Chondrocyte (in vitro differentiated cells): ENCODE results near the gene LRRC63. TPM values are rescaled to one million over a fixed set of nuclear protein-coding genes. Genes with fewer than 3 reads are reported as not detected.

Experiments used
- DNase-seq: peaks from one replicate; pipeline ENCODE4 v3.0.0; 2021; ENCODE audit warnings: mixed read lengths, low spot score
- H3K27ac Mint-ChIP-seq: one replicate; pipeline ENCODE4 v1.8.0; 2021; ENCODE audit warnings: mild to moderate bottlenecking, moderate library complexity, mixed read lengths; ENCODE audit not compliant: unreplicated experiment
- H3K27me3 Mint-ChIP-seq: 2 replicates; pipeline ENCODE4 v1.8.0; 2021; ENCODE audit warnings: low read depth, mixed read lengths
- H3K36me3 Mint-ChIP-seq: 2 replicates; pipeline ENCODE4 v1.8.0; 2021; ENCODE audit warnings: low read depth, mixed read lengths
- H3K4me1 Mint-ChIP-seq: 2 replicates; pipeline ENCODE4 v1.8.0; 2021; ENCODE audit warnings: low read depth, mild to moderate bottlenecking, mixed read lengths
- H3K4me3 Mint-ChIP-seq: one replicate; pipeline ENCODE4 v1.8.0; 2021; ENCODE audit warnings: mild to moderate bottlenecking, moderate library complexity, mixed read lengths; ENCODE audit not compliant: unreplicated experiment
- H3K9me3 Mint-ChIP-seq: 2 replicates; pipeline ENCODE4 v1.8.0; 2021; ENCODE audit warnings: low read depth, mixed read lengths
- CTCF ChIP-seq: fragments of 200-600 bp; sonication (generic); IDR thresholded peaks from 2 replicates; pipeline ENCODE4 v1.5.0; 2021; ENCODE audit warnings: antibody characterized with exemption, mild to moderate bottlenecking, moderate library complexity
- total RNA-seq: library from RNA; stranded (reverse); gene quantifications from 3 replicates; pipeline ENCODE4 v1.2.1, GENCODE V29; 2021

LRRC63 gene
- total RNA-seq, 1 donor from 2014 or later: 0.15 TPM

- Mint-ChIP-seq H3K4me3 (no peak overlapping the region), H3K27me3 (no peaks in the 10 kb centered on the region), H3K36me3 (peaks cover 6% of the 10 kb centered on the region), H3K9me3 (peaks cover 13% of the 10 kb centered on the region), H3K4me1 (no peaks in the 10 kb centered on the region), H3K27ac (no peak overlapping the region)
- no peak for DNase-seq
- no peak for TF ChIP-seq CTCF
Observed at GRCh38 chr13:46310066-46310465, 98.3 kb downstream of the LRRC63 start.

GRCh38 chr13:46311217-46311616 lies 99.5 kb downstream of the LRRC63 start:
- Mint-ChIP-seq H3K4me1 (no peaks in the 10 kb centered on the region), H3K27ac (no peak overlapping the region), H3K27me3 (no peaks in the 10 kb centered on the region), H3K9me3 (peaks cover 13% of the 10 kb centered on the region), H3K36me3 (peaks cover 8% of the 10 kb centered on the region), H3K4me3 (no peak overlapping the region)
- TF ChIP-seq CTCF: no peak
- DNase-seq: no peak

- peaks cover 13% of the 10 kb centered on the region for H3K9me3 Mint-ChIP-seq
- no peak for TF ChIP-seq CTCF
- no peak overlapping the region for H3K4me3 Mint-ChIP-seq
- H3K27me3 Mint-ChIP-seq: no peaks in the 10 kb centered on the region
- no peak overlapping the region for H3K27ac Mint-ChIP-seq
- peaks cover 8% of the 10 kb centered on the region for H3K36me3 Mint-ChIP-seq
- no peaks in the 10 kb centered on the region for H3K4me1 Mint-ChIP-seq
- DNase-seq: no peak
Observed at GRCh38 chr13:46313024-46313423, 101.3 kb downstream of the LRRC63 start.

- TF ChIP-seq CTCF: no peak
- Mint-ChIP-seq H3K4me1 (no peaks in the 10 kb centered on the region), H3K27ac (no peak overlapping the region), H3K36me3 (peaks cover 8% of the 10 kb centered on the region), H3K9me3 (peaks cover 13% of the 10 kb centered on the region), H3K4me3 (no peak overlapping the region), H3K27me3 (peaks cover 2% of the 10 kb centered on the region)
- DNase-seq: no peak
Observed at GRCh38 chr13:46313432-46314257, 101.9 kb downstream of the LRRC63 start.

GRCh38 chr13:46314587-46314986 lies 102.9 kb downstream of the LRRC63 start:
- no peak for DNase-seq
- Mint-ChIP-seq H3K36me3 (peaks cover 8% of the 10 kb centered on the region), H3K4me1 (no peaks in the 10 kb centered on the region), H3K4me3 (no peak overlapping the region), H3K9me3 (peaks cover 13% of the 10 kb centered on the region), H3K27ac (no peak overlapping the region), H3K27me3 (peaks cover 2% of the 10 kb centered on the region)
- TF ChIP-seq CTCF: no peak
